HTERT RPE-1 (cell line): ENCODE results near the gene CRYBA4.

Source experiments
- in situ Hi-C: fragments of 300-500 bp; cut with MboI; formaldehyde crosslinking; loops from 4 replicates; pipeline ENCODE4 v1.14.3; 2020; ENCODE audit warnings: low sequenced_read_pairs

CRYBA4 gene

DNA sequence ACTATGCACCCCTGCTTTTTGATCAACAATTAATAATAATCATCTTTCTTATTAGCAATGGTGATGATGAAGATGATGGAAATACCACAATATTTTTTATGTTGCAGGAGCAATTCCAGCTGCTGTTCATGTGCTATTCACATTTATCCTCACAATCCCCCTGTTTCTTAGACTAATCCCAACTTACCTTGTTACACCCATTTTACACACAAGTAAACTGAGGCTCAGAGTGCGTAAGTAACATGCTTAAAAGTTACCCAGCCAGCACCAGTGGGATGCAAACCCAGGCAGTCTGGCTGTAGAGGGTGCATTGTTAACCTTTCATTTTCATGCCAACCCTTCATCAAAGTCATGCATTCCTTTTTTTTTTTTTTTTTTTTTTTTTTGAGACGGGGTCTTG lies 1.6 kb upstream of the CRYBA4 start:
- in situ Hi-C loops: no loop called here

DNA sequence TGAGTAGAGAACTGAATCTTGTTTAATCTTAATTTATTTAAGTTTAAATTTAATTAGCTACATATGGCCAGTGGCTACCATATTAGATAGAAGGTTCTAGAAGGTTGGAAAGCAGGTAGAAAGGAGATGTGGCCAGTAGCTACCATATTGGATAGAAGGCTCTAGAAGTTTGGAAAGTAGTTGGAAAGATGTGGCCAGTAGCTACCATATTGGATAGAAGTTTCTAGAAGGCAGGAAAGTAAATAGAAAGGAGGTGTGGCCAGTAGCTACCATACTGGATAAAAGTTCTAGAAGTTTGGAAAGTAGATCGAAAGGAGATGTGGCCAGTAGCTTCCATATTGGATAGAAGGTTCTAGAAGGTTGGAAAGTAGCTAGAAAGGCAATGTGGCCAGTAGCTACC lies 2.2 kb downstream of the CRYBA4 start:
- in situ Hi-C loops: no loop called here

DNA sequence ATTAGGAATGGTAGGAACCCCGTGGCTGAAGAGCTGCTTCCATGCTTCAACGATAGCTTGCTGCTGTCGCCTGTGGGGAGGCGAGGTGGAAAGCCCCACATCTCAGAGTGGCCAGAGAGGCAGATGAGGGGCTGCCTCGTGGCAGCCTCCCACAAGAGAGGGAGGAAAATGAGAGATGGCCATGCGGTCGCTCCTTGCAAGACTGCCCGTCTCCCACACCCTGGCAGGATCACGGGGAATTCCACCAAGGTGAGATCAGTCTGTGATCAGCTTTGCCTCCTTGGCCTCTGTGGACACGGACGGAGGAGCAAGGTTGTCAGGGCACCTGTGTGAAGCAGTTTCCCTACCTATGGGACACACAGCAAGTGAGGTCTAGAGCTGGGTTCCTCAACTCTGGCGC lies 3.0 kb downstream of the CRYBA4 start:
- in situ Hi-C loops: no loop called here

DNA sequence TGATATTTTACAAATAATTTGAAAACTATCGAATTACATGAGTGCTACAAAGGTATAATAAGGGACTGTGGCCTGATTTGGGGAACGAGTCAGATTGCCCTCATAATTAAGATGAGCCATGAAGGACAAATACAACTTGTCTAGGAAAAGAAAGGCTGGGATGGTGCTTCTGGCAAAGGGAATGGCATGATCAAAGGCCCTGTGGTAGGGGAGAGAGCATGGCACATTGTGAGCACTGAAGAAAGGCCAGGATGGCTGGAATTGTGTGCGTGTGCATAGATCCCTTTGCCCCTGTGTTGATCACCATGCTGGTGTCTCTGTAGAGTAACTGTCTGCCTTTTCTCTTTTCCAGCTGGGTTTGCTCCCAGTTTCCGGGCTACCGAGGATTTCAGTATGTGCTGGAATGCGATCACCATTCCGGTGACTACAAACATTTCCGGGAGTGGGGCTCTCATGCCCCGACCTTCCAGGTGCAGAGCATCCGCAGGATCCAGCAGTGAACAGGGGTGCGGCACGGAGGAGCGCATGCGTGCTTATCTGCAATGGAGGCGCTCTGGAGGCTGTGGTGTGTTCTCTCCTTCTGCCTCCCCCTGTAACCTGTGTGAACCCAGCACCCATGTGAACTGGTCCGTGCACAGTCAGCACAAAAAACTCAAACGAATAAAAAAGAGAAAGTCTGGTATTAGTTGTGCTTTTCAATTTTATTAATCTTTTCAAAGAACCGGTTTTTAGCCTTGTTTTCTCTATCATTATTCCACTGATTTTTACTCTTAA lies 8.4 kb downstream of the CRYBA4 start:
- in situ Hi-C loops: no loop called here

DNA sequence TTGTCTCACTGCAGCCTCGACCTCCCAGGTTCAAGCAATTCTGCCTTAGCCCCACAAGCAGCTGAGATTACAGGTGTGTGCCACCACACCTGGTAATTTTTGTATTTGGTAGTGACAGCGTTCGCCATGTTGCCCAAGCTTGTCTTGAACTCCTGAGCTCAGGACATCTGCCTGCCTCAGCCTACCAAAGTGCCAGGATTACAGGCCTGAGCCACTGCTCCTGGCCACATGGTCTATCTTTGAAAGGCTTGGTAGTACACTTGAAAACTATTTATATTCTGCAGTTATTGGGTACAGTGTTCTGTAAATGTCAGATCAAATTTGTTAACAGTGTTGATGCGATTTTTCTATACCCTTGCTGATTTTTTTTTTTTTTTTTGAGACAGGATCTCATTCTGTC lies 9.5 kb downstream of the CRYBA4 start:
- in situ Hi-C loops: no loop called here

DNA sequence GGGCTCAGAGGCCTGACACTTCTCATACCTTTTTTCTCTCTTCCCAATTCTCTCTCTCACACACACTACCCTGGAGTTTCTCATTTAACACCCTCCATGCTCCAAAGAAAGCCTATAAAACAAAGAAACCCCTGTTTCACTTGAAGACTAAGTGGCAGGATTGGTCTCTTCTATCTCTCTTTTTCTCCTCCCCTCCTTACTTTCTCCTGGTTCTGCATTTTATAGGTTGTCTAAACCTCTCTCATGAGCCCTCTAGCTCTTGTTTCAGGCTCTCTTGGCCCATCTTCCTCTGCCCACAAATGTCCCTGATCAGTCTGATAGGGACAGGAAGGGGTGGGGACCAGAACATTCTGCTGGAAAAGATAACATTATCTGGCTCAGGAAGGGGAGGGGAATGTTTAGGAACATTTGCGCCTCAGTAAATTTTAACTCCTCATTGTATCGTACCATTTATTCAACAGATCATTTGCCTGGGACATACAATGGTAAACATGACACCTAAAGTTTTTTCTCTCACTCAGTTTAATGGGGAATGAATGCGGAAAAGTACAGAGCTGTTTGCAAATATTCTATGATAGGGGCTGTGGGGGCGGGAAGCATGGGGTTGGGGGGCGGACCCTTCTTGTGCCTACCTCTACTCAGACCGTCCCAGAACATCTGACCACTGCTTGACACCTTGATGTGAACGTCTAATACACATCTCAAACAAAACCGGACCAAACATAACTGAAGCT lies 10.8 kb downstream of the CRYBA4 start:
- in situ Hi-C loops: no loop called here

DNA sequence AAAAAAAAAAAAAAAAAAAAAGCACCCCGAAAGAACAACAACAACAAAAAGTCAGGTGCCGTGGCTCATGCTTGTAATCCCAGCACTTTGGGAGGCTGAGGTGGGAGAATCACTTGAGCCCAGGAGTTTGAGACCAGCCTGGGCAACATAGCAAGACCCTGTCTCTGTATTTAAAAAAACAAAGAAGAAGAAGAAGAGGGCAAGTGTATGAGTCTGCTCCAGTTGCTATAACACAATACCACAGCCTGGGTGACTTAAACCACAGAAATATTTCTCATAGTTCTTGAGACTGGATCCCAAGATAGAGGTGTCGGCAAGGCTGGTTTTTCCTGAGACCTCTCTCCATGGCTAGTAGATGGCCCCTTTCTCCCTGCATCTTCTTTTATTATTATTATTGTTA lies 12.4 kb downstream of the CRYBA4 start:
- in situ Hi-C loops: no loop called here

DNA sequence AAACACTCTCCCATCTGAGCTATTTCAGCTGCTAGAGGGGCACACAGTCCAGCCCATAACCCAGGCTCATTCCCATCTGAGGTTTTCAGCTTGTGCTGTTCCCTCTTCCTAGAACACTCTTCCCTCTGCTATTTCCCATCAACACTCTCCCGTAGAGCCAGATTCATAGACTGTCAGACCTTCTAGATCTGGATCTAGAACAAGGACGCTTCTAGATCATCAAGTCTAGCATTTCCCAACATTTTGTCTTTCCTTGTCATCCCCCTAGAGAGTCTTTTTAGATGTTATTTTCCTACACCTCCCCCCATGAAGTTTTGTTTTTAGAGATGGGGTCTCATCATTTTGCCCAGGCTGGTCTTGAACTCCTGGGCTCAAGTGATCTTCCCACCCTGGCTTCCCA lies 13.4 kb downstream of the CRYBA4 start:
- in situ Hi-C loops: no loop called here

DNA sequence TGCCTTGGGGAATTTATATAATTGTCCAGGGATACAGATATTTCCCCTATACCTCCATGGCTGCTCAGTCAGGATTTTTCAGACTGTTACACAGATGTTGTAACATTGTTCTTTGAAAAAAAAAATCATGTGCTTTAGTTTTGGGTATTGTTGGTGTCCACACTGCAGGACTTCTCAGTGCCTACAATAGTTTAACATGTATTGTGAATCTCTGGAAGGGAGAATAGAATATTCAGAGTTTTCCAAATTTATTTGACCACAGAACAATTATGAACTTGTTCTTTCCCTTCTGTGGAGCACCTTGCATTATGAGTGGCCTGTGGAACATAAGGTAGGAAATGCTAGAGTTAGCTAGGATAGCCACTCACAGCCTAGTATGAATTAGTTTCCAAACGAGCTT lies 14.5 kb downstream of the CRYBA4 start:
- in situ Hi-C loops: no loop called here

DNA sequence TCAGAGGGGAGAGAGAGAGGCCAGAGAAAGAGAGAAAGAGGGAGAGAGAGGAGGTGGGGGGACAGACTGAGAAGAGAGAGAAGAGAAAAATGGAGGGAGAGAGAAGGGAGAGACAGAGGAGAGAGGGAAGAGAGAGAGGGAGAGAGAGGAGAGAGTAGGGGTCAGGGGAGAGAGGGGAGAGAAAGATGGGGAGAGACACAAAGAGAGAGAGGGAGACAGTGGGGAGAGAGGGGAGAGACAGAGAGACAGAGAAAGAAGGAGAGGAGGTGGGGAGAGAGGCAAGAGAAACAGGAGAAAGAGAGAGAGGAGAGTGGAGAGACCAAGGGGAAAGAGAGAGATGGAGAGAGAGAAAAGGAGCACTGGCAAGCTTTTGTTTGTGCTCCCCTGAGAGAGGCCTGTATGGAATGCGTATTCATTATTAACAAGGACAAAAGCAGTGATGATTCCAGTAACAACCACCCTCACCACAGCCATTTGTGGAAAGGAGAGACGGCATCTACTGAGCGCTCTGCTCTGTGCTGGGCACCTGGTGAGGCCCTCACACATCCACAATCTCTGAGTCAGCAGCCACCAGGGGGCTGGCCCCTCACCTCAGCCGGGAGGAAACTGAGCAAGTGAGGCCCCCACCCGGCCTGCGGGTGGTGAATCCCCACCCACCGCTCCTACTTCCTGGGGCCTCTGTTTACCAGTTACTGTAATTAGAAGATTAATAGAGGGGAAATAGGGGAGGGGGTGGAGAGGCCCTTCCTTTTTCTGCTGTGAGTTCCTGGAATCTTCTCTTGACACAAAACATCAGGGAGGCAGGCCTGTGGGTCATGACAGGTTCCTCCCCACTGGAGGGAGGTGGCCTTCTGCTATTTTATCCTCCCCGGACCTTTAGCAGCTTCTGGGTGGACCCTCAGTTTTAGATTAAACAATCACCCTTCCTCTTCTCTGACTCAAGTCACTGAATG lies 21.0 kb downstream of the CRYBA4 start:
- in situ Hi-C loops: no loop called here

DNA sequence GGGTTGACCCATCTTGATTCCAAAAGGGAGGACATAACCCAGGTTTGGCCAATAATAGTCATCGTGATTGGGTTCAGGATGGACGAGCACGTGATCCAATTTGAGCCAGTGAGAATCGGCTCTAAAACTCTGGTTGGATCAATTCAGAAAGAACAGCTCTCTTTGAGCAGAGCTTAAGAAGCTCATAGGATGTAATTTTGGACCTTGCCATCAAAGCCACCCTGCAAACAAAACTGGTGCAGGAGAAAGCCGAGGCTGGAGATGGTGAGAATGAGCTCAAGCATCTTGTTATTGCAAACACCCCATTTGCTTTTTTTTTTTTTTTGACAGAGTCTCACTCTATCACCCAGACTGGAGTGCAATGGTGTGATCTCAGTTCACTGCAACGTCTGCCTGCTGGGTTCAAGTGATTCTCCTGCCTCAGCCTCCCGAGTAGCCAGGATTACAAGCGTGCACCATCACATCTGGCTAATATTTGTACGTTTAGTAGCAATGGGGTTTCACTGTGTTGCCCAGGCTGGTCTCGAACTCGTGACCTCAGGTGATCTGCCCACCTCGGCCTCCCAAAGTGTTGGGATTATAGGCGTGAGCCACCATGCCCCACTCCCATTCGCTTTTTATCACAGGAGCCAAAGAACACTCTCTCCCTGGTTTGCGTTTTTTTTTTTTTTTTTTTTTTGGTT lies 21.8 kb downstream of the CRYBA4 start:
- in situ Hi-C loops: no loop called here

DNA sequence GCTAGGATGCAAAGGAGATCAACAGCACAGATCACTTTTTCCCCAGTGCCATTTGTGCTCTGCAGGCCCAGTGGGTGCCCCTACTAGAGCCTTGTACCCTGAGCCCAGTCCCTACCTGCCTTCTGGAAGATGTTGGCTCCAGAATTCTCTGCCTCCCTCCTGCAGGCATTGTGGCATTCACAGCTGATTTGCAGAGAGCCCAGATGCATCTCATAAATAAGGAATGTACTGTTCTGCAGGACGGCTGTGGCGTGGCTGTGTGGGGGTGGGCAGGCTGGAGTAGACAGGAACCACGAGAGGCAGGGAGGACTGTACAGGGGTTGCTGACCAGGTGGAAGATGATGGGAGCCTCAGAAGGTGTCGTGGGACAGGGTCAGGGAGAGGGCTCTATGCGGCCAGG lies 24.4 kb downstream of the CRYBA4 start:
- in situ Hi-C loops: no loop called here

DNA sequence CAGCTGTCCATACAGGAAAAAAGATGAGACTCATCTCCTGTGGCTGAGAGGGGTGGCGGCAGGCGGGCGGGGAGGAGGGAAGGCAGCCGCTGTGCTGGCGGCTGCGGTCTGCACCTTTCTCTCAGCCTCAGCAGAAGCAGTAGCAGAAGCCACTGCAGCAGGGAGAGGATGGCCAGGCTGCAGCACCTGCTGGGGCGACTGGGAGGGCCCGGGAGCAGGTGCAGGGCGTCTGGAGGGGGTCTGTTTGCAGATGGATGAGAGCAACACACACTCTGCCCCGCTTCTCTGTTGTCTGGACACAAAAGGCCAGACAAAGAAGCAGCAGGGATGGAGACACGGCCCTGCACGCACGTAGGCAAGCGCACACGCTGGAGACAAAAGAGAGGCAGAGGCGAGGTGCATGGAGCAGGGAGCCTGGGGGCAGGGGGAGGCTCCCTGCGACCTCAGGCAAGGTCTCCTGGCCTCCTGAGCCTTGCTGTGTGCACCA lies 26.3 kb downstream of the CRYBA4 start:
- in situ Hi-C loops: no loop called here

DNA sequence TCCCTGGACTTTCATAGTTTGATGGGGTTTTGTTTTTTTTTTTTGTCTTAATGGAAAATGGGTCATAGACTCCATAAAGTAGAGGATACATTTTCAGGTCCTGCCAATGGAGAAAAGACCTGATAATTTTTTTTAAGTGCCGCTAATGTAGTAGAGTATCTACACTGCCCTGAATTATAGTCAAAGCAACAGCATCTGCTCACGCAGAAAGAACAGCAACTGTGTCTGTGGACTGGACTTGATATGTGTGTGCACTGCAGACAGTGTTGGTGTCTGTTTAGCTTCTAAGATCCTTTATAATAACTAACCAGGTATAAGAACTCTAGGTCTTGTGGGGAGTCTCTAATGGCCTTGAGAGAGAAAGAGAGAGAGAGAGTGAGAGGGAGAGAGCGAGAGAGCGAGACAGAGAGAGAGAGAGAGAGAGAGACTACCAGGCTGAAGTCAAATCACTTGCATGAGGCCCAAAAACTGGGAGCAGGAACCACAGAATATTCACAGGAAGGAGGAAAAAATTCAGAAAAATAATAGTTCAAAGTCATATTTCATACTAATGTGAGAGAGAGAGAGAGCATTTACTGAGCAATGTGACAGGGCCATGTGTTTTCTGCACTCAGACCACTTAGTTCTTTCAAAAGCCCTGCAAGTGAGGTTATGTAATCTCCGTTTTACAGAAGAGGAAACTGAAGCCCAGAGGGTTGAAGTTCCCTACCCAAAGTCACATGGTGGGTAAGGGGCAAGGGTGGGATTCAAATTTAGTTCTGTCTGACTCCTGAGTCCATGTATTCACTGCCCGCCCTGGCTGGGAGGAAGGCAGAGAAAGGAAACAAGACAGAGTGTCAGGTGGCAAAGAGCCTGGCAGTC lies 27.0 kb downstream of the CRYBA4 start:
- in situ Hi-C loops: no loop called here

DNA sequence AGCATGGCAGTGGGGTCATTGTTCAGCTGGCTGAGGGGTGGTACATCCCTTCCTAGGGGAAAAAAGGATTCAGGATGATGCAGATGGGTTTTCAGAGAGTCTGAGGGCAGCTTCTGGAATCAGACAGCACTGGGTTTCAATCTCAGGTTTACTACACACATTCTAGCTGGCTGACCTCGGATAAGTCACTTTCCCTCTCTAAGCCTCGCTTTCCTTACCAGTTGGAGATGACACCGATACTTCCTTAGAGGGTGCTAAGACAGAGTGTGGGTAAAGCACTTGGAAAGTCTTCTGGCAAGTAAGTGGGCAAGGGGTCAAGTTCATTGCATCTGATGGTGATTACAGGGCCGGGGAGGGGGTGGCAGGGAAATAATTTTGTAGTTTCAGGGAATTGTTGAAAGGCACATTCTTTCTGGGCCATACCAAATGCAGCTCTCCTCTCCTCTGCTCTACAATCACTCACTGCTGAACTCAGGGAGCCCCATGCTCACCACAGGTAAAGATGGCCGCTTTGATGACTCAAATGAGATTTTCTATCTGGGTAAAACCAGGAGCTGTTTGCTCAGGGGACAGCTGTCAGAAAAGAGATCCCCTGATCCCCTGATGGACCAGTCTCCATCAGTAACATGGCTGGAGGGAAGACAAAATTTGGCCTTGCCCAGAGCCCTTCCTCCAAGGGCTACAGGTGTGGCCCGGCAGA lies 29.1 kb downstream of the CRYBA4 start:
- in situ Hi-C loops: no loop called here

DNA sequence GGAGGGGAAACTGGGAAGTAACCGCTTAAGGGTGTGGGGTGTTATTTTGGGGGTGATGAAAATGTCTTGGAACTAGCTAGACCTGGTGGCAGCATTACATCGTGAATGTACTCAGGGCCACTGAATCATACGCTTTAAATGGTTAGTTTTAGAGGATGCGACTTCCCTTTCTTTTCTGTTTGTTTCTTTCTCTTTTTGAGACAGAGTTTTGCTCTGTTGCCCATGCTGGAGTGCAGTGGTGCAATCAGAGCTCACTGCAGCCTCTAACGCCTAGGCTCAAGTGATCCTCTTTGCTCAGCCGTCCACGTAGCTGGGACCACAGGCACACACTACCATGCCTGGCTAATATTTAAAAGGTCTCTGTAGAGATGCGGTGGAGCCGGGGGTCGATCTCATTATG lies 30.1 kb downstream of the CRYBA4 start:
- in situ Hi-C loops: no loop called here

DNA sequence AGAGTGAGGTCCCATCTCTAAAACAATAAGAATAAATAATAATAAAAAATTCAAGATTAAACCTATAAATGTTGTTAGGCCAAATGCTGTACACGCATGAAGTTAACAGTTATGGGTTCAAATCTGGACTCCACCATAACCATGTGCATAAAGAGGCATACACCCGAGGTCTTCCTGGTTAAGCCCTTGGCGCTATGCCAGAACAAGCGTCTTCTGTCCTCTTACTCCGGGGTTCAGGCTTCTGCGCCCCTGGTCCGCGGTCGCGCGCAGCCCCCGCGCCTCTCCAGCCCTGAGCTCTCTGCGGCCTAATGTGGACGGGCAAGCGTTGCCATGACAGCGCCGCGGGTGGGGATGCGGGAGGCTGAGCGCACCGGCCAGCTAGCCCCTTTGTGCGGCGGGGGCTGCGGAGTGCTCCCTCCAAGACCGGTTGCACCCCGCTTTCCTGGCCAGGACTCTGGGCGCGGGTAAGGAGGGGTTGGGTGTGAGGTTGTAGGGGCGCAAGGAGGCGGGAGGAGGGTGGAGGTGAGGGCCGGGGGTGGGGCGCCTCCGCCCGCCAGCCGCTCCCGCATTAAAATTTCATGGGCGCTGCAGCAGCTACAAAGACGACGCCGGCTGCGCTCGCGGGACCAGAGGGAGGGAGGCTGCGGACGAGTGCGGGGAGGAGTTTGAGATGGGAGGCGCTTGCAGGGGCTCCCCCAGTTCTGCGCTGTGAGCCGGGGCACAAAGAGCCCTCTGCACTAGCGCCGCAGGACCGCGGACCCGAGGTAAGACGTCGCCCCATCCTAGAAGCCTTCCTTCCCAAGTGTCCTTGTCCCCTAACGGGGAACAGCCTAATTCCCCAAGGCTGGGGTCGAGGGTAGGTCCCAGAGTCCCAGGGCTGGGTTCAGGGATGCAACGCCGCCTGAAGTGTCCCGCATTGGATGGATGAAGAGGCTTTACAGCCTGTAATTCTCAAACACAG lies 35.4 kb downstream of the CRYBA4 start, which contains the start of gene MIAT:
Gene MIAT (plus strand): TSS at position 698 of the 961 bp plus-strand sequence.
- in situ Hi-C loops: no loop called here

DNA sequence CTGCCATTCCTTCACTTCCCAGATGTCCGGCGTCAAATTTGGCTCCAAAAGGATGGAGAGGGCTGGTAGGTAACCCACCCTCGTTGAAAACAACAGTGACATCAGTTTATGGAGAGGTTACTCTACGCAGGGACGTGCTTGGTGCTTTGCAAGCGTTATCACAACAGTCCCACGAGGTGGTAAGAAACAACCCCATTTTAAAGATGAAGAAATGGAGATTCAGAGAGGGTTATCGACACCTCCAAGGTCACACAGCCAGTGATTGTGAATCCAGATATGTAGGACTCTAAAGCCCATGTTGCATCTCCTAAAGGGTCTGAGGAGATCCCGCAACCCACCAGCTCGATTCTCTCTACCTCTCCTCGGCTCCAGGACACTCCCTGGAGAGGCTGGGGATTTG lies 36.4 kb downstream of the CRYBA4 start:
- in situ Hi-C loops: no loop called here
